Glutamatergic neuron (in vitro differentiated cells): ENCODE measurements around the gene KIF26B. TPM values are rescaled to one million over a fixed set of nuclear protein-coding genes. Genes with fewer than 3 reads are reported as not detected.

Source experiments
- DNase-seq: peaks from one replicate; pipeline ENCODE4 v3.0.0; 2022
- H3K27ac Mint-ChIP-seq: one replicate; pipeline ENCODE4 v1.8.0; 2020; ENCODE audit warnings: mild to moderate bottlenecking, mixed read lengths, inconsistent platforms; ENCODE audit not compliant: unreplicated experiment
- H3K27me3 Mint-ChIP-seq: one replicate; pipeline ENCODE4 v1.8.0; 2020; ENCODE audit warnings: mild to moderate bottlenecking, moderate library complexity, mixed read lengths, inconsistent platforms; ENCODE audit not compliant: unreplicated experiment
- H3K36me3 Mint-ChIP-seq: one replicate; pipeline ENCODE4 v1.8.0; 2020; ENCODE audit warnings: mild to moderate bottlenecking, mixed read lengths, inconsistent platforms; ENCODE audit not compliant: unreplicated experiment
- H3K4me1 Mint-ChIP-seq: one replicate; pipeline ENCODE4 v1.8.0; 2020; ENCODE audit warnings: mild to moderate bottlenecking, low read depth, mixed read lengths, inconsistent platforms; ENCODE audit not compliant: unreplicated experiment
- H3K4me3 Mint-ChIP-seq: one replicate; pipeline ENCODE4 v1.8.0; 2020; ENCODE audit warnings: mild to moderate bottlenecking, mixed read lengths, inconsistent platforms; ENCODE audit not compliant: unreplicated experiment
- H3K9me3 Mint-ChIP-seq: one replicate; pipeline ENCODE4 v1.8.0; 2020; ENCODE audit warnings: mild to moderate bottlenecking, moderate library complexity, mixed read lengths, inconsistent platforms; ENCODE audit not compliant: unreplicated experiment
- CTCF ChIP-seq: fragments of 200-600 bp; sonication (generic); IDR thresholded peaks from one replicate; pipeline ENCODE4 v1.5.0; 2021; ENCODE audit not compliant: partially characterized antibody, unreplicated experiment
- total RNA-seq: library from RNA; stranded (reverse); fragmentation: NEBNext Ultra II Directional; extraction: Animal tissue kit (Norgen Biotek cat#: 25700); gene quantifications from one replicate; pipeline ENCODE4 v1.2.1, GENCODE V29; 2021; ENCODE audit not compliant: unreplicated experiment

KIF26B gene
- total RNA-seq, 1 donor from 2014 or later: 2.4 TPM

DNA sequence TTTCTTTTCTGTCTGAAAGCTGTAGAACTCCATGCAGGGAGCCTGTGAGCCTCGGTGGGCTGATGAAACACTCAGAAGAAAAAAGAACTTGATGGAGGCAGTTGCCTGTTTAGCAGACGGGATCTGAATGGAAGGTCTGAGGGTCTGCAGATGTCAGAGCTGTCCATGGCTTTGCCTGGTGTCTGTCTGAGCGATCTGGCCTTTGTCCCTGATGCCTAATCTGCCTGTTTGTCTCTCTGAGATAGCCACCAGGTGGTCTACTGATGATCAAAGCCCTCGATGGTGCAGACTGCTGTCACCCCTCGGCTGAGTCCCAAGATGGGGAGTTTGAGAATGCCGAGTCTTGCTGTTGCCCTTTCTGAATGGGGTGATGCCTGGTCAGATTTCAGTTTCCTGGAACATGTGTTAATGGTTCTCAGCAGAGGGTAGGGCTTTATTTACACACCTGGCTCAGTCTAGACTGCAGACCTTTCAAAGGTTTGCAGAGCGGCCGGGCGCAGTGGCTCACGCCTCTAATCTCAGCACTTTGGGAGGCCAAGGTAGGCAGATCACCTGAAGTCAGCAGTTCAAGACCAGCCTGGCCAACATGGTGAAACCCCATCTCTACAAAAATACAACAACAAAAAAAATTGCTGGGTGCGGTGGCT is 90.4 kb downstream of the KIF26B start:
- H3K36me3 Mint-ChIP-seq: no peaks in the 10 kb centered on the region
- H3K9me3 Mint-ChIP-seq: peaks cover 2% of the 10 kb centered on the region
- TF ChIP-seq CTCF: no peak
- DNase-seq: no peak
- peaks cover 4% of the 10 kb centered on the region for H3K27me3 Mint-ChIP-seq
- no peak overlapping the region for H3K4me3 Mint-ChIP-seq
- H3K27ac Mint-ChIP-seq: no peak overlapping the region
- no peaks in the 10 kb centered on the region for H3K4me1 Mint-ChIP-seq

DNA sequence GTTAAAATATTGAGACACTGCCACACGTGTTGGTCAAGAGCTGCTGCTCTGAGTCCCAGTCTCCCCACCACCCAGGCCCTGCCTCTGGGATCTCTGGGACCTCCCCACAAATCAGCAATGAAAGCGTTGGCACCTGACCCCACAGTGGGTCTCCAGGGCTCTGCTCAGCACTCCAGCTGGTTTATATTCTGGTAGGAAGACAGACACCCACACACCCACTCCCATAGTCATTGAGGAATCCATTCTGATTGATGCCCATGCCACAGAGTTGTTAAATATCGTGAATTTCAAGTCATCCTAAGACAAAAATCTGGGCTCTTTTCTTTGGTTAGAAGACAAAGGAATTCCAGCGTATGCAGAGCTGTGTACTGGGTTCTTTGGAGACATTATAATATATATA is 91.6 kb downstream of the KIF26B start:
- DNase-seq: no peak
- no peaks in the 10 kb centered on the region for H3K4me1 Mint-ChIP-seq
- no peak overlapping the region for H3K27ac Mint-ChIP-seq
- no peak overlapping the region for H3K4me3 Mint-ChIP-seq
- peaks cover 4% of the 10 kb centered on the region for H3K27me3 Mint-ChIP-seq
- peaks cover 2% of the 10 kb centered on the region for H3K9me3 Mint-ChIP-seq
- no peaks in the 10 kb centered on the region for H3K36me3 Mint-ChIP-seq
- no peak for TF ChIP-seq CTCF

GRCh38 chr1:245247356-245247755 is 92.6 kb downstream of the KIF26B start:
- Mint-ChIP-seq H3K36me3 (no peaks in the 10 kb centered on the region), H3K27me3 (peaks cover 4% of the 10 kb centered on the region), H3K9me3 (peaks cover 2% of the 10 kb centered on the region), H3K27ac (no peak overlapping the region), H3K4me3 (no peak overlapping the region), H3K4me1 (no peaks in the 10 kb centered on the region)
- TF ChIP-seq CTCF: no peak
- DNase-seq: no peak

DNA sequence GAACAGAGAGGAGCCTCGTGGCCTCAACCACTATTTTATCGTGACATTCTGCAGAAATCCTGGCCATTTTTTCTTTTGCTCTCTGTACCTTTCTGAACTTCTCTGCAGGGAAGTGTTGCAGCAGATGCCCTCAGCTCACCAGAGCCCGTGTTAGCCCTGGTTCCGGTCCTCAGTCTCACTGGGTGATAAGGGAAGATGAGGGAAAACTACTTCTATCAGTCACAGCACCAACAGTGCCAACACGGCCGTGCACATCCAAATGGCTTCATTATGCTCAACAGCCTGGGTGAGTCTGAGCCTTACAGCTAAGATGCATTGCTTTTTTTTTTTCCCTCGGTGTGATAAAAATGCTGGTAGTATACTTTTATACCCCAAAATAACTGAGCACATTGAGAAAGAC is 93.0 kb downstream of the KIF26B start:
- no peak overlapping the region for H3K4me3 Mint-ChIP-seq
- no peak overlapping the region for H3K27ac Mint-ChIP-seq
- H3K36me3 Mint-ChIP-seq: no peaks in the 10 kb centered on the region
- H3K27me3 Mint-ChIP-seq: peaks cover 4% of the 10 kb centered on the region
- no peaks in the 10 kb centered on the region for H3K4me1 Mint-ChIP-seq
- no peak for DNase-seq
- TF ChIP-seq CTCF: no peak
- peaks cover 2% of the 10 kb centered on the region for H3K9me3 Mint-ChIP-seq

GRCh38 chr1:245248231-245248731 is 93.5 kb downstream of the KIF26B start:
- TF ChIP-seq CTCF: no peak
- Mint-ChIP-seq H3K9me3 (peaks cover 2% of the 10 kb centered on the region), H3K27me3 (peaks cover 4% of the 10 kb centered on the region), H3K4me3 (no peak overlapping the region), H3K27ac (no peak overlapping the region), H3K36me3 (no peaks in the 10 kb centered on the region), H3K4me1 (no peaks in the 10 kb centered on the region)
- no peak for DNase-seq
